HG03342 (cell line): ENCODE measurements around the gene IFNAR1.
"Not testable (repeated sequence)": the region's sequence is repeated elsewhere in the genome, so short reads cannot be mapped to it uniquely, and the experiment has no call there.

Experiments
- ATAC-seq: cut with Tn5 transposase; IDR thresholded peaks from one replicate; pipeline ENCODE4 v1.9.1; 2021; ENCODE audit warnings: mild to moderate bottlenecking, moderate library complexity; ENCODE audit not compliant: unreplicated experiment

IFNAR1 gene

GRCh38 chr21:33374450-33375096 is 49.8 kb downstream of the IFNAR1 start:
- ATAC-seq, result peak; percentile 62

- ATAC-seq, result no peak
These were observed 50.4 kb downstream of the IFNAR1 start for GRCh38 chr21:33375101-33375644.

- no peak for ATAC-seq
These were observed 52.6 kb downstream of the IFNAR1 start for GRCh38 chr21:33377221-33377920.

GRCh38 chr21:33378081-33378480 is 53.3 kb downstream of the IFNAR1 start:
- ATAC-seq, result no peak

GRCh38 chr21:33379934-33380333 is 55.2 kb downstream of the IFNAR1 start:
- not testable (repeated sequence) for ATAC-seq

- peak; percentile 31 for ATAC-seq
These were observed 55.8 kb downstream of the IFNAR1 start for GRCh38 chr21:33380483-33380998.

- ATAC-seq, result not testable (repeated sequence)
These were observed 56.6 kb downstream of the IFNAR1 start for GRCh38 chr21:33381381-33381780.

GRCh38 chr21:33383056-33383888 is 58.5 kb downstream of the IFNAR1 start:
- ATAC-seq, result peak; percentile 74

GRCh38 chr21:33384841-33385331 is 60.1 kb downstream of the IFNAR1 start:
- ATAC-seq, result no peak

- no peak for ATAC-seq
These were observed 61.5 kb downstream of the IFNAR1 start for GRCh38 chr21:33386222-33386784.

GRCh38 chr21:33387294-33387693 is 62.5 kb downstream of the IFNAR1 start:
- no peak for ATAC-seq

- no peak for ATAC-seq
These were observed 63.4 kb downstream of the IFNAR1 start for GRCh38 chr21:33388188-33388587.

GRCh38 chr21:33390479-33390878 is 65.7 kb downstream of the IFNAR1 start:
- ATAC-seq, result no peak

GRCh38 chr21:33391656-33392055 is 66.9 kb downstream of the IFNAR1 start:
- no peak for ATAC-seq

- ATAC-seq, result no peak
These were observed 67.7 kb downstream of the IFNAR1 start for GRCh38 chr21:33392284-33392985.

- no peak for ATAC-seq
These were observed 68.6 kb downstream of the IFNAR1 start for GRCh38 chr21:33393348-33393747.

GRCh38 chr21:33394260-33394659 is 69.5 kb downstream of the IFNAR1 start:
- ATAC-seq, result no peak

GRCh38 chr21:33395891-33396331 is 71.1 kb downstream of the IFNAR1 start:
- no peak for ATAC-seq

GRCh38 chr21:33396436-33396835 is 71.7 kb downstream of the IFNAR1 start:
- ATAC-seq, result no peak

- no peak for ATAC-seq
These were observed 72.2 kb downstream of the IFNAR1 start for GRCh38 chr21:33396951-33397350.
